SW 1271 (cell line): ENCODE measurements around the gene COBL.

Source experiments
- DNase-seq, 2 experiments: peaks; one replicate each; lab custom pipeline; 2025; lab: John Stamatoyannopoulos, UW

The COBL gene

DNA sequence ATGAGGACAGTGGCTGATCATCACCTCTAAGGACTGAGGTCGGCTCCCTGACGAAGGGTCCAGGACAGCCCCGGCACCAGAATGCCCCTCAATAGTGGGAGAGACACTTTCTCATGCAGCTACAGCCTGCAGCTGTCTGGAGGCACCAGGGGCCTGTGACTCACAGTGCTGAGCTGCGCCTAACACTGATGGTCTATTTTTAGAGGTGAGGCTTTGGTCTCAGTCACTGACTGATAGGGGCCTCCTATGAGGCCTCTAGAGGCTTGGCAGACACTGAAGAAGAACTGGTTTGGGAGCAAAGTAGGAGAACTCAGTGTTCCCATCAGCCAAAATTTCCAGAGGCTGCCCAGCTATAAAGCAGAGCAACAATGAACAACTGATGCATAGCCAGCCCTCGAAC, 130.1 kb downstream of the COBL start:
- DNase-seq: no peak

DNA sequence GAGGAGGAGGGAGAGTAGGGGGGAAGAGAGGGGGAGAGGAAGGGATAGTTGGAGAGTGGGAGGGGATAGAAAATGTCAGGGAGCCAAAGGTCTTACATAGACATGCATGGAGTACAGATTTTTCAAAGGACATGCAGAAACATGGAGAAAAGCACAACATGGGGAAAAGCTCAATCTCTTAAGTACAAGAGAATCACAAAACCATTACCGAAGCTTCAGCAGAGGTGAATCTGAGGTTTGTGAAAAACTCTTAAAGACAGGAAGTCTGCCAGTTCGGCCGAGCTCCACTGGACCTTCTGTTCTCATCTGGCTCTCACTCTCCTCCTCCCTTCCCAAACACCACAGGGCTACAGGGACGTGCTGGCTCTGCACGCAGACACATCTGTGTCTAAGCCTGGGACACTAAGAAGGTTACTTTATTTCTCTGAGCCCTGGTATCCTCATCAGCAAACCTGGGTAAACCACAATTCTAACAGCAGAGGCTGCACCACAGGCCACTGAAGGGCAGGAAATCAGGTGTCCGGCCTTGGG, 133.9 kb downstream of the COBL start:
- no peak for DNase-seq

- DNase-seq: no peak
These were observed 136.5 kb downstream of the COBL start for GRCh38 chr7:51180092-51180491.

DNA sequence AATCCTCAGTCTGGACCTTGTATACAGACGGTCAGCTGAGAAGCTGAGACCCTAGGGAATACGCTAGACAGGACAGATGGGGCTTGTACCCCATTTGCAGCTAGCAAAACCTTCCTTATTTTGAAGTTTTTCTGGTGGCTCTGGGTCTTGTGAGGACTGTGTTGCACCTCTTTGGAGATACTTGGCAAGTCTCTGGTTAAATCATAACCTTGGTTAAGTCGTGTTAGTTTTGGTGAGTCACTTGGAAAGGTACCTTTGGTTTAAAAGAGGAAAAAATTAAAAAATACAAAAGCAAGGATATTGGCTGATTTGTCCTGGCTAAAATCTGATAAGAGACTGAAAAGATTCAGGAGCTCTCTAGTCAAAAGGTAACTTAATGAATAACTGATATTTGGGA, 140.6 kb downstream of the COBL start:
- DNase-seq: no peak

- no peak for DNase-seq
These were observed 141.2 kb downstream of the COBL start for GRCh38 chr7:51175316-51175991.

- DNase-seq: no peak
These were observed 151.3 kb downstream of the COBL start for GRCh38 chr7:51165337-51165736.

GRCh38 chr7:51162724-51163329, 153.8 kb downstream of the COBL start:
- DNase-seq: peak in 1 of 2 experiments; percentile 51

GRCh38 chr7:51161937-51162336, 154.7 kb downstream of the COBL start:
- DNase-seq: no peak

- DNase-seq: peak in 1 of 2 experiments; percentile 22
These were observed 155.5 kb downstream of the COBL start for GRCh38 chr7:51160990-51161615.

DNA sequence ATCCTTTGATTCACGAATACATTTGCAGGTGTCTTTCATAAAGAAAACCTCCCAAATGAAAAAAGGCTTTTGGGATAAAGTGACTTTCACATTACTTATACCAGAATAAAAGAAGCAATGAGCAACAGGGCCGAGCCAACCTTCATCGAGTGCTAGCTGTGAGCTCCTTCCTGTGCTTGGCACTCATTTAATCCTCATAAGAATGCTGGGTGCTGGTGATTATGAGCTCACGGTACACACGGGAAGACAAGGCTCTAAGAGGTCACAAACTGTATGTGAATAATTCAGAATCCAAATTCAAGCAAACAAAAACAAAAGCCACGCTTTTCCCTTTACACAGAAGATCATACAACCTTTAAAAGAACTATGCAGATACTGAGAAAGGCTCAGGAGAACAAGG, 156.2 kb downstream of the COBL start:
- DNase-seq: no peak

GRCh38 chr7:51158742-51159445, 157.7 kb downstream of the COBL start:
- DNase-seq: no peak

- no peak for DNase-seq
These were observed 158.4 kb downstream of the COBL start for GRCh38 chr7:51158211-51158610.

DNA sequence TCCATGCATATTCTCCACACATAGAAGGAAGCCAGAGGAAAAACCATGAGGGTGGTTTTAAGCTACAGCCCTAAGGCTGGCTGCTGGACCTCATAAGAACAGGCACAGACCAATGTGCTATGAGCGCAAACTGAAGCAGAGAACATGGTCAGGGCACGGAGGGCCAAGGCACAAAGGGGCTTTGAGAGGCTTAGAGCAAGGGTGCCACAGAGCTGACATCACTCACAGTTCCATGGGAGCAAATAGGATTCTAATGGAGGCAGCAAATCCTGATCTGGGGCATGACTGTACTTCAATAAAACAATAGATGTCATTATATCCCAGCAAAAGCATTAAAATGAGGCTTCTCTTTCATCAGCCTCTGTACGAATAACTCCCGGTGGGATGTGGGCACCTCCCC, 162.4 kb downstream of the COBL start:
- no peak for DNase-seq

DNA sequence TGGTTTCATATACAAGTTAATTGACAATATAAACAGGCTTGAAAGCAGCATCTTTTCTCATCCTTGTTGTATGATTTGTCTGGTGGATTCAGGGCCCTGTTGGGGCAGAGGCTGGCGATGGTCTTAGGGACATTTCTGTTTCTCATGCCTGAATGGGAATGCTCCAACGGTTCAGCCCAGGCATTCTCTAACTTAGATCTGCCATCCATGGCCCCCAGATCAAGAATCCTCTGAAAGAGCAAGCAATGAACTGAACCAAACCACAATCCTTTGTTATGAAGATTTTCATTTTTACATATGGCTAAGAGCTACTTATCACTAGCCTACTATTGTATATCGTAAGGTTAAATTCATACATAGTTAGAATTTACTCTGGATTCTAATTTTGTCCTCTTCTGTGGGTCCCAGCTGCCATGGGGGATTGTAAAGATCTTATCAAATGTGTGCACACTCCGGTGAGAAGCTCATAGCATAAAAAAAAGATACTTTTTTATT, 163.9 kb downstream of the COBL start:
- no peak for DNase-seq

- DNase-seq: no peak
These were observed 165.2 kb downstream of the COBL start for GRCh38 chr7:51151455-51151854.

GRCh38 chr7:51150193-51150592, 166.4 kb downstream of the COBL start:
- no peak for DNase-seq

GRCh38 chr7:51148216-51148615, 168.4 kb downstream of the COBL start:
- DNase-seq: no peak

DNA sequence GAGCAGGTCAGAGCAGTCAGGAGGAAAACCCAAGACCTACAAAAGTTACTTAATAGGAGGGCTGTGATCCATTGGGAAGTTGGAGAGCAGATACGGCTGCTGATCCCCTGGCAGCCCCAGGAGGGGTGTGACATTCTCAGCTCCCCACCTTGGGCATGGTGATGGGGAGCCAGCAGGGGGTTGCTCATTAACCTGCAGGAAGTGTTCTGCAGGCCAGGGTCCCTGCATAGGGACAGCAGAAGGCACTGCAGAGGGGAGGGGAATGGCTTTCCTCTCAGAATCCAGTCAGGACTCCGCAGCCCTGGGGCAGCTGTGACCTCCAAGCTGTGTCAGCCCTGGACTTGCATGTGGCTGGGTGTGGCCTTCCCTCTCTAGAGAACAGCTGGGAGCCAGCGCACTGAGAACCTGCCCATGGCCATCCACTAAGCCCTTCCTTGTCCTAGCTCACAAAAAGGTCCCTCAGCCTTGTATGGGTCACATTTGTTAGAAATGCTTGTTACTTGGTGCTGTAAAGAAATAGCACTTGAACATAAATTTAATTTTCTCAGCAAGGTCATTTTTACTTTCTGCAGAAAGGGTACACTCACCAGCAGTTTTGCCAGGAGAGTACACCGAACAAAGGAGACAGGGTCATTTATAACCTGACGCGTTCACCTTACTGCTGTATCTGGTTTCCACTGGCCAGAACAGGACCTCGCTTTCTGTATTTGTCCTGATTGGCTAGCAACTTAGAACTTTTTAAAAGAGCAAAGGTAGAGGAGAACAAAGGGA, 169.6 kb downstream of the COBL start:
- no peak for DNase-seq

- no peak for DNase-seq
These were observed 172.4 kb downstream of the COBL start for GRCh38 chr7:51144178-51144577.

GRCh38 chr7:51142741-51143385, 173.7 kb downstream of the COBL start:
- DNase-seq: no peak

DNA sequence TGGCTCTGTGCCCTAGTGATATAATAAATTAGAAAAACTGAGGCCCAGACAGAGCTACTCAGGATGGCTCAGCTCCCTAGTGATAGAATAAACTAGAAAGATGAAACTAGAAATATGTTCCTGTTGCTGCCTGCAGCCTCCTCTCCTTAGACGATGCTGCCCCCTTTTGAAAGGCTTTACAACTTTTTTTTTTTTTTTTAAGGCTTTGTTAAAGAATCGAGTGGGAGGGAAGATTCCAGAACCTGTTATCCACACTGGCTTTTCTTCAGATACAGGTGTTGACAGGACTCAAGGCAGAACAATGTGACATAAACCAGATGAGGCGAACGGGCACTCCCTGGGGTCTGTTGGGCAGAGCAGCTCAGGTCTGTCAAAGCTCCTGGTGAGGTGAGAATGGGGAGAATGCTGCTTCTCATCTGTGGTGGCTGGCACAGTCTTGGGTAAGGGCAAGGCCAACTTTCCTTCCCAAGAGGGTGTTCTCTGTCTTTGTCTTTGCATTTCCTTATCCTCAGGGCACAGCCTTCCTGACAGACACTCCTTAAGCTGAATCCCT, 175.1 kb downstream of the COBL start:
- no peak for DNase-seq
